Ascending aorta (tissue), 2 donors: ENCODE results near the gene CAMKMT. TPM values are rescaled to one million over a fixed set of nuclear protein-coding genes. Genes with fewer than 3 reads are reported as not detected.
A peak's percentile ranks its signal among the peaks of the same experiment; 100 is the strongest.

Experiments
- DNase-seq, 2 donors: peaks; one replicate each; pipeline ENCODE4 v3.0.0-alpha.2; 2019; ENCODE audit warnings: low spot score in 2 of 2
- H3K27ac ChIP-seq, 2 donors: fragments of 200-600 bp; sonication (generic); one replicate each; pipeline ENCODE4 v1.5.1; 2016 to 2017; ENCODE audit warnings: mild to moderate bottlenecking in 1 of 2
- H3K27me3 ChIP-seq: fragments of 200-600 bp; sonication (generic); one replicate; pipeline ENCODE4 v1.5.1; 2017
- H3K36me3 ChIP-seq, 2 donors: fragments of 200-600 bp; sonication (generic); one replicate each; pipeline ENCODE4 v1.5.1; 2016
- H3K4me1 ChIP-seq, 2 donors: fragments of 200-600 bp; sonication (generic); one replicate each; pipeline ENCODE4 v1.5.1; 2016 to 2017; ENCODE audit warnings: mild to moderate bottlenecking in 1 of 2
- H3K4me3 ChIP-seq, 2 donors: fragments of 200-600 bp; sonication (generic); one replicate each; pipeline ENCODE4 v1.5.1; 2016 to 2017; ENCODE audit warnings: mild to moderate bottlenecking in 1 of 2
- H3K9me3 ChIP-seq, 2 donors: fragments of 200-600 bp; sonication (generic); one replicate each; pipeline ENCODE4 v1.5.1; 2016
- CTCF ChIP-seq, 3 experiments: fragments of 200-600 bp in 2 of 3; fragments of 450-650 bp in 1 of 3; sonication (generic) in 2 of 3; IDR thresholded peaks; one replicate each; pipeline ENCODE4 v1.5.1; 2016 to 2019; ENCODE audit warnings: antibody characterized with exemption in 3 of 3, mild to moderate bottlenecking in 1 of 3, moderate library complexity in 1 of 3
- intact Hi-C: fragments of 100-400 bp; cut with DNase I; formaldehyde crosslinking; loops from one replicate; pipeline ENCODE4 v1.15.1; 2023
- total RNA-seq: library from RNA; depleted of rRNA; stranded (reverse); fragments of >200 nt; gene quantifications from one replicate; pipeline ENCODE4 v1.1.0, GENCODE V29; 2016

CAMKMT gene
- total RNA-seq, 1 donor from 2014 or later, result 5.1 TPM

- H3K36me3 ChIP-seq, result no peaks in the 10 kb centered on the region
- intact Hi-C loops, result no loop called here
- no peaks in the 10 kb centered on the region for H3K9me3 ChIP-seq
- H3K27me3 ChIP-seq, result peaks cover 7% of the 10 kb centered on the region
- no peak overlapping the region for H3K27ac ChIP-seq
- TF ChIP-seq CTCF (IDR thresholded peaks at IDR 0.05), result no peak
- no peak overlapping the region for H3K4me3 ChIP-seq
- no peaks in the 10 kb centered on the region for H3K4me1 ChIP-seq
- peak in 1 of 2 donors; percentile 7 for DNase-seq
Observed at GRCh38 chr2:44807201-44808025, 445.7 kb downstream of the CAMKMT start.

GRCh38 chr2:44810892-44811530 lies 449.3 kb downstream of the CAMKMT start:
- H3K36me3 ChIP-seq, result no peaks in the 10 kb centered on the region
- H3K4me3 ChIP-seq, result no peak overlapping the region
- no peaks in the 10 kb centered on the region for H3K4me1 ChIP-seq
- no peaks in the 10 kb centered on the region for H3K9me3 ChIP-seq
- no peak for DNase-seq
- H3K27ac ChIP-seq, result no peak overlapping the region
- TF ChIP-seq CTCF (IDR thresholded peaks at IDR 0.05), result no peak
- H3K27me3 ChIP-seq, result no peaks in the 10 kb centered on the region
- intact Hi-C loops, result no loop called here

- Histone ChIP-seq H3K36me3 (no peaks in the 10 kb centered on the region), H3K4me1 (no peaks in the 10 kb centered on the region), H3K27ac (no peak overlapping the region), H3K27me3 (no peaks in the 10 kb centered on the region), H3K9me3 (no peaks in the 10 kb centered on the region), H3K4me3 (no peak overlapping the region)
- no peak for DNase-seq
- TF ChIP-seq CTCF (IDR thresholded peaks at IDR 0.05), result no peak
- intact Hi-C loops, result no loop called here
Observed at GRCh38 chr2:44813165-44813564, 451.4 kb downstream of the CAMKMT start.

- Histone ChIP-seq H3K27me3 (no peaks in the 10 kb centered on the region), H3K4me3 (no peak overlapping the region), H3K9me3 (no peaks in the 10 kb centered on the region), H3K36me3 (no peaks in the 10 kb centered on the region), H3K4me1 (no peaks in the 10 kb centered on the region), H3K27ac (no peak overlapping the region)
- intact Hi-C loops, result no loop called here
- TF ChIP-seq CTCF (IDR thresholded peaks at IDR 0.05), result no peak
- no peak for DNase-seq
Observed at GRCh38 chr2:44813658-44814057, 451.9 kb downstream of the CAMKMT start.

- TF ChIP-seq CTCF (IDR thresholded peaks at IDR 0.05), result no peak
- Histone ChIP-seq H3K27me3 (no peaks in the 10 kb centered on the region), H3K36me3 (no peaks in the 10 kb centered on the region), H3K4me1 (no peaks in the 10 kb centered on the region), H3K4me3 (no peak overlapping the region), H3K27ac (no peak overlapping the region), H3K9me3 (no peaks in the 10 kb centered on the region)
- intact Hi-C loops, result no loop called here
- DNase-seq, result no peak
Observed at GRCh38 chr2:44817256-44817655, 455.5 kb downstream of the CAMKMT start.
